Fibroblast of skin of abdomen (primary cell): ENCODE data around the gene NTM.

Experiments used
- DNase-seq: peaks from one replicate; pipeline ENCODE4 v3.0.0-alpha.2; 2013

NTM gene

DNA sequence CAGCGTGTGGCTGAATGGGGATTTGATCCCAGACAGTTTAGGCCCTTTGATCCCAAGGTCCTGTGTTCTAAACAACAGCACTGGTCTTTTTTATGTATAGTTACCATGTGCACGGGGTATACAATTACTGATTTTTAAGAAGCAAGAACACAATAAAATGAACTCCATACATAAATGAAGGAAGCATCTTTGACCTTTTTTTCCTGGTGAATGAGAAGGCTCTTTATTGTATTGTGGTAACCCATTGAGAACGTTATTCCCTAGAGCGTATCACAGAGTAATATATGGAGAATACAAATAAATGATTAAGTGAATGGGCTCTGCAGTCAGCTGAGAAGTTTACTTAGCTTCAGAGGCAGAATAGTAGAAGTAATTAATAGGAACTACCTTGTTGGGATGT is 563.6 kb downstream of the NTM start:
- no peak for DNase-seq

DNA sequence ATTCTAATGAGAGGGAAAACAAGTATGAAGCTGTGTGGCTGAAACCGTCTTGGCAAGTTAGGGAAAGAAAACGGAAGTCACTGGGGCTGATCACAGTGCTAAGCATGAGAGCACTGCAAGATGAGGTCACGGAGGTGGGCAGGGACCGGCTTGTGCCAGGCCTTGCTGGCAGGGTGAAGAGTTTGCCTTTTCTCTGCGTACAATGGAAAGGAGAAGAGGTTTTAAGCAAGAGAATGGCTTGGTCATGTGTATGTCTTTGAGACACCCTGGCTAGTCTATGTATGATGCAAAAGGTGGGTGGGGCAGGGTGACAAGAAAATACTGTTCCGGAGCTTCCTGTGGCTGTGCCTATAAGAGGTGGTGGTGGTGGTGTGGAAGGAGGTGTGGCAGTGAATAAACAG is 567.9 kb downstream of the NTM start:
- DNase-seq = no peak

DNA sequence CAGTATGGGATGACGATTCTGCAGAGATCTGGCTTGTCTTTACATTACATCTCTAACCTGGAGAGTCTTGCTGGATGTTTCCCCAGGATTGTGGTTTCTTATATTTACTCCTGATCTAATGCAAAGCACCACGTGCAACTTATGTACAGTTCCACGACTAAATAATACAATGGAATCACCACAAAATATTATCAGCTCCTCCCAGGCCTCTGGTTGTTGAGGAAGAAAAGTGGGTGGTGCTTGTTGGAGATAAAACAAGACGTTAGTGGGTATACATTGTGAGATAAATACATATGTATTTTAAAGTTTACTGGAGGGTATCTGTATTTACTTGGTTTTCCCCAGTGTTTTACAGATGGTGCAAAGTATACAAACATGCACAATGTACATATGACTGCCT is 569.7 kb downstream of the NTM start:
- DNase-seq = no peak

DNA sequence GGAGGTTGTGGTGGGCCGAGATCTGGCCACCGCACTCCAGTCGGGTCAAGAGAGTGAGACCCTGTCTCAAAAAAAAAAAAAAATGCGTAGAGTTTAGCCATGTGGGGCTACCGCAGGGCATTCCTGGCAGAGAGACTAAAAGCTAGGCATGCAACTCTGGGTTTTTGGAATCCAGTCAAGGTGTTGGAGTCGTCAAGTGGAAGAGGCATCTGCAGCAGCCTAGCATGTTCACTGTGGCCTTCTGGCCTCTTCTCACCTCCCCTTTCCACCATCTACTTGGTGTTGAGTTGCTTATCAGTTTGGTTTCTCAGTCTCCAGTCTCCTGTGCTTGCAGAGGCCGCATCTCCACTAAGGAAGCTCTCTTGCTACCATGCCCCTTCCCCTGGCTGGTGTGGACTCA is 572.5 kb downstream of the NTM start:
- no peak for DNase-seq

DNA sequence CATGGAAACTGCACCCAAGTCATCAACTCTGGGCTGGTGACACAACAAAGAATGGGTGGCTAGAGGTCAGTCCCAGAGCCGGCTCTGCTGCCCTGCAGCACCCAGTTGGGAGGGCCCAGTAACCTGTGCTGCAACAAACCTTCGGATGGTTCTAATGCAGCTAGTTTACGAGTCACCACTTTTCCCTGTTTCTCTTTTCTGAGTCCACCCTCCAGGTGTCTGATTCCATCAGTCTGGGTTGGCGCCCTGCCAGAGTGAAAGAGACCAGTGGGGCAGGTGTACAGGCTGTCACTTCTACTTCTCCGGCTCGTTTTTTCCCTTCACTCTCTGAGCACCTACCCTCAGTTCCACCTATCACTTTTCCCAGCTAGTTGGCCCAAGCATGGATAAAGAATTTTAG is 572.9 kb downstream of the NTM start:
- no peak for DNase-seq

DNA sequence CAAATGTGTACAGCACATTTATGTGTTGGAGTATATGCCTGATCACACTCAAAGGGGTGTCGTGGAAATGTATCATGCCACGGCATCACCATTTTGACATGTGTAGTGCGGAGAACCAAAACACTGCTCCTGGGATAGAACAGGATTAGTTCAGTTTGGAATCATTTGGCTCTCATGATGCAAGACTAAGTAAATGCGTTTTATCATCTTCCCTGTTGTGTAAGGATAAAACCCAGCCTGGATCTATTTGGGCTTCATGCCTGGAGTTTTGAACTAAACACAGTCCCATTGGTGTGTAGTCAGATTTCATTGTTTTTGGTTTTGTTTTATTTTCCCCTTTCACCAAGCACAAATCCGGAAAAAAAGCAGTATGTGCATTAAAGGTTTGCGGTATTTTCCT is 574.3 kb downstream of the NTM start:
- peak; percentile 78 for DNase-seq

DNA sequence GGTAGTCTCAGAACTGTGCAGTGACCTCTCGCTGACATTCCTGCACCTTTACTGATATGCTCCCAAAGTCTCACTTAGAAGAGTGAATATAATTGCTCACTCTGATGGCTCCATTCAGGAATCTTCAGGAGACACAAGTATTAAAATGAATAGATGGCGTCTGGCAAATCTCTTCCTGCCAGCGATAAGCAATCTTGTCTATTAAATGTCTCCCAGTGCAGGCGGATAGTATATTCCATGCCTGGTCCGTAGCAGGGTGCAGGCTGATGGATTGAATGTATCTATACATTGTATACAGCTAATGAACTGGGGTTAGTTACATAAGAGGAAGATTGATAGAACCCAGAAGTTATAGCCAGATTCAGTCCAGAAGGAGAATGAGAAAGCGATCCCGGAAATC is 575.3 kb downstream of the NTM start:
- DNase-seq = no peak

DNA sequence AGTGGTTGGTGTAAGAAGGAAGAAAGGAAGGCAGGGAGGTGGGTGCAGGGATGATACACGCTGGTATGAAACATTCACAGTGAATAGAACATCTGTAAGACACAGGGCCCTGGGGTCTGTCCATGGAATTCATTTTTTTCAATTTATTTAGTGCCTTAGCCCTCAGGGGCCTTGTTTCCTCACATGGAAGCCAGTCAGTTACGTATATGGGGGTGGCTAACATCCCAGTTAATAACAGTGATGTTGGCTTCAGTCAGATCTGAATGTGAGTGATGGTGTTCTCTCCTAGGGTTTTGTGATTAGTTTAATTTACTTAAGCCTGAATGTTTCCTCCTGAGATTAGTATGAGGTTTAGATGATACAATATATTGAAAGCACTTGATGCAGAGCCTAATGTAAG is 577.1 kb downstream of the NTM start:
- DNase-seq = no peak

DNA sequence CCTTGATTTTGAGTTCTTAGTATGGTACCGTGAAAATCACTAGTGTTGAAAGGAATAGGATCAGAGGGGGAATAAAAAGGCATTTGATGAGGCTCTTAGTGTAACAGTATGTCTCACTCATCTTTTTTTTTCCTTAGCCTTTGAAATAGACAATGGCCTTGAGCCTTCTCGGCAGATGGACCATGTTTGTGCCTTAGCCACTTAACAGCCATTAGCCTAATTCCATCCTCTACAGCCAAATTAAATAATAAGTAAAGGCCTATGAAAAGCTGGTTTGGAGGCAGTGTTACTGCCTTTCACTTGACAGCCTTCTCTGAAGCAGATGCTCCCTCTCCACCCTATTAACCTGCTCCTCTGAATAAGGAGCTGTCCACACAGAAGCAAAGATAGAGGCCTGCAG is 580.7 kb downstream of the NTM start:
- no peak for DNase-seq

DNA sequence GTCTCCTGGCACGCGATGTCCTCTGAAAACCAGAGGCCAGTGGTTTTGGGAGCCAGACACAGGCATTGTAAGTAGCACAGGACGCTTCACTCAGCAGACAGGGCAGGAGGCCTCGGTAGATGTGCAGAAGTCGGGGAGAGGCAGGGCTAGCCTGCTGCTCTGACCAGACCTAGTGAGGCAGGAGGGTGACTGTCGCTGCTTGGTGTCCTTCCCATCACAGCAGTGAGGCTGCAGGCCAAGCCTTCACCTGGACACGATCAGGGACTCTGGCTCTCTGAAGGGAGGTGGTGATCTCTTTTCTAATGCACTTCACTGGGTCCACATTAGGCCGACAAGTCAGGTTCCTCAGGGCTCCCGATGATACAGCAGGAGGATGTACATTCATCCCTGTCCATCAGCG is 583.7 kb downstream of the NTM start:
- no peak for DNase-seq

DNA sequence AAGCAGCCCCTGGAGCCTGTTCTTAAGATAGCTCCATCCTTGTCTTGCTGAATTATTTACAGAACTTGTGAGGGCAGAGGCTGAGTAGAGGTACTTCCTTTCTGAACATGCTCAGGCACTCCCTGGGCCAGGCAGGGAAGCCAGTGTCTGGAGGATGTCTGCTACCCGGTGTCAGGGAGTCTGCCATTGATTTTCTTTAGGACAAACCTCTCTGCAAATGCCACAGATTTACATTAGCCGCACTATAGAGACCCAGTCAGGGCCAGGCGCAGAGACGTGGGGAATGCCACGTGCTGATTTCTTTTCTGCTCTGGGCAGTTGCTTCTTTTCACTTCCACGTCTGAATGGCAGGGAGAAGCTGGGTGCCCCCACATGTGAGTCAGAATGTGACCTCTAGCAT is 585.5 kb downstream of the NTM start:
- DNase-seq = no peak

DNA sequence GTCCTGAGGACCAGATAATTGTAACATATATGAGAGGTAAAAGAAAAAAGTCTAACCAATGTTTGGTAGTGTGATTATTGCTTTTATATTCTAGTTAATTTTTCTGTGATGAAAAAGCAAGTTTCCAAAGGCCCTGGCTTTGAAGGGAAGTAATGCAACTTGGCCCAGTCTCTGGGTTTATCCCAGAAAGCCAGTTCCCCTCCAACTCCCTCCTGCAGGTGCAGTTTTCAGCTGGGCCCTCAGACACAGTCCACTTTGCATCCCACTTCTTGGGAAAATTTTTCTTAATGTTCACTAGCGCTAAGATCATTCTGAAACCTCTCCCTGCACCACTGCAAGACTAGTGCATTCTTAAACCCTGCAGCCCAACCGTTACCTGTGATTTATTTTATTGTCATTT is 586.8 kb downstream of the NTM start:
- DNase-seq = no peak

DNA sequence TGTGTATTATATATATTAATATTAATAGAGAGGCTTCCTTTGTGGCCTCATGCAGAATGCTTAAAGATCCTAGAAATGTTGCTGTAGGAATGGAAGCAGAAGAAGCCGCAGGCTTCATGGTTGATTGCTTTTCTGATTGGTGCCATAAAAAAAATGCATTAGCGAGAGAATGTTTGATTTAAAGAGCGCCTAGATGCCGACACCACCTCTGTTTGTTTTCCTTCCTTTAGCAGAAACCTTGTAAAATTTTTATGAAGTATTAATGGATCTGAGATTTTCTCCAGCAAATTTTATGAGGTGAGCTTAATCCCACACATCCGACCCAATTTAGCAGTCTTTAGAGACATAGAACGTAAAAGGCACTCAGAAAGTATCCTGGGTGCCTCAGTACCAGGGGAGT is 587.5 kb downstream of the NTM start:
- no peak for DNase-seq

DNA sequence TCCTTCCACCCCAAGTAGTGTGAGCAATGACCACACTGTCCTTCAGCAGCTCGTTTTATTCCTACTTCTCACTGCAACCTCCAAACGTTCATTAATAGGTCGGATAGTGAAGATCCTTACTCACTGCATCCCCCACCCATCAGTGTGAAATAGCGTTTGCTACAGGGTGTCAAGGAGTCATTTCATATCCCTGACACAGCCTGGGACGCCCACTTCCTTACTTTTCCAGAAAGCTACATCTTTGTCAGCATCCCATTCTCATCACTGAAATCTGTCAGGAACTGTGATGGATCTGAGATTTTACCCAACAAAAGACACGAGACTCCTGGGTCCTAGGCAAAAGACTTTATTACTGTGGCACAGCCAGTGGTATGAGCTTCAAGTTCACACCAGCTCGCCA is 592.4 kb downstream of the NTM start:
- DNase-seq = no peak

DNA sequence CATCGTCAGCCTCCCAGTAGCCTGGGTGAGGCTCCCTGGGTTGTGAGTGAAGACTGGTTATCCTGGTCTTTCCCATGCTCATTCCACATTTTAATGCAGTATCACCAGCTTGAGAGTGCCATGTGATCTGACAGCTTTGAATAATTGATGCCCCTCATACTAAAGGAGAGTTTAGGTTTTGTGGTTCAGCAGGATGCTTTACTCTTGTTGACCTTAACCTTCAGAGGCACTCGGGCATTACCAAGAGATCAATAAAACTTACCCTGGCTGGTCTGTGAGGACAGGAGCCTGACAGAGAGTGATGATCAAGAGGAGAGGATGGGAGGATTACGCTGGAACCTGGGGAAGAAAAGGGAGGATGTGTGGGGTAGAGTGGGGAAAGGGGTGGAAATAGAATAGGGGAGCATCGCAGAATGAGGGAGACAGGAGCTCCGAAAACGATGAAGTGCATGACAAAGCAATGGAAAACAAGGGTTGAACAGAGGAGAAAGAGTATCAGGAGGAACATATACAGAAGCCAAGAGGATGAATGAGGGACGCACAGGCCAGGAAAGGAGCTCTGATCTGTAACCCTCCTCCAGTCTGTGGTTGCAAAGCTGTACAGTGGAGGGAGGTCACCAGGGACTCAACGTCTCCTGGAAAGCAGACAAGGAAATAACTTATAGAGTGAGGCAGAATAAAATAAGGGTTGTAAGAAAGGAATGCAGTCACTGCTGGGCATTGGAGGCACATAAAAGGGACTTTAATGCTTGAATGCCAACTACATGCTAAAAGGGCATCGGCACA is 594.5 kb downstream of the NTM start:
- DNase-seq = no peak

DNA sequence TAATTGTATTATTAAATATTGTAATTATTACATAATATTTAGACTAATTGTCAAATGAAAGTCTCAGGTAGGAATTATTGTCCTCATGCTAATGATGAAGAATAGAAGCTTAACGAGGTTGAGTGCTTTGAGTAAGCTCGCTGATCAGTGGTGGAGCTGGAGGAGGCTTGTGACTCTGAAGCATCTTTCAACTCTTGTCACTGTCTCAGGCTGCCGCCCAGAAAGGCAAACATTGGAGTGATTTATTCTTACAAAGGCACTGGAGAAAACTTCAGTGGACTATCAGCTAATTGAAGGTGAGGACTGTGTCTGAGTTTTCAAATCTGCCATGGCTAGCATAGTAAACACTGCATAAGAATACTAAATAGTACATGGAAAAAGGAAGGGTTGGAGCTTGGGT is 595.1 kb downstream of the NTM start:
- no peak for DNase-seq

DNA sequence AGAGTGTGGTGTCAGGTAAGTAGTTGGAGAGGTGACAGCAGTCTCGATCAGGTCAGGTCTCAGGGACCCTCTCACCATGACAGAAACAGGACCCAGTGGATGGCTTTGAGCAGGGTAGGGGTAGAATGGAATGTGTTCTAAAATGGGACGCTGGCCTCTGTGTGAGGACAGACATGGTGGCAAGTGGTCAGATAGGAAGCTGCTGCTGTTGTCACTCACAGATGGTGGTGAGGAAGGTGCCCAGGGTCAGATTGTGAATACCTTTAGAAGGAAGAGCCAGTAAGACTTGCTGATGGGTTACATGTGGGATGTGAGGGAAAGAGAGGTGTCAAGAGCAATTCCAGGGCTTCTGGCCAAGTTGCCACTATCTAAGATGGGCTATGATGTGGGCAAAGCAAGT is 596.3 kb downstream of the NTM start:
- no peak for DNase-seq

DNA sequence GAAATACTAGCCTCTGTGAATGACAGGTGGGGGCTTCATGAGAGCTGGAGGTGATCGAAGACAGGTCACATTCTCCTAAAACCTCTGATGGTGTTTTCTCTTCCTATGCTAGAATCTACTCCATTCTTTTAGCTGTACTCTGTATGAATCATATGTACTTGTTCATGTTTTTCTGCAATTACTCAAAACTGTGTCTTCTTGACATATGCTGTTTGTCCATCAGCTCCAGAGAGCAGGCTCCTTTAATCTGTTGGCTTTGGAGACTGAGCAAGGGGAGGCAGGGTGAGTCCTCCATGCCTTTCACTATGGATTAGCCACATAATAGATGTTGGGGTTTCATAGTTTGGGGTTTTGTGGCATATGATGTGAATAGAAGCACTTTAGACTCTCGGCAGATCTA is 598.8 kb downstream of the NTM start:
- DNase-seq = no peak

DNA sequence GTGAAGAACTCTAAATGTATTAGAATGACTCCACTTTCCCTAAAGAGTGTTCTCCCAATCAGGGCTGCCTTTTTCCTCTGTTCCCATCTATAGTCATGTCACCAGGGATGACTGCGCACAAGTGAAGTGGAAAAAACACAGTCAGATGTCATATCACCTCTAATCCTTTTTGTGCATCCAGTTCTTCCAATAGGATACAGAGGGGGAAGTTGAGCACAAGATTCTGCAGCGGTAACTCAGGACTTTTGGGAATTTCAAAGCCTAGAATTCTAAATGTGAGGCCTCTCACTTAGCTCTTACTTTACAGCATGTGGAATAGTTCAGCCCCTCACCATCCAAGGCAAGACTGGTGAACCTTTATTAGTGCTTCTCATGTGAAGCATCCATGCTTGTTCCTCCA is 602.6 kb downstream of the NTM start:
- no peak for DNase-seq

DNA sequence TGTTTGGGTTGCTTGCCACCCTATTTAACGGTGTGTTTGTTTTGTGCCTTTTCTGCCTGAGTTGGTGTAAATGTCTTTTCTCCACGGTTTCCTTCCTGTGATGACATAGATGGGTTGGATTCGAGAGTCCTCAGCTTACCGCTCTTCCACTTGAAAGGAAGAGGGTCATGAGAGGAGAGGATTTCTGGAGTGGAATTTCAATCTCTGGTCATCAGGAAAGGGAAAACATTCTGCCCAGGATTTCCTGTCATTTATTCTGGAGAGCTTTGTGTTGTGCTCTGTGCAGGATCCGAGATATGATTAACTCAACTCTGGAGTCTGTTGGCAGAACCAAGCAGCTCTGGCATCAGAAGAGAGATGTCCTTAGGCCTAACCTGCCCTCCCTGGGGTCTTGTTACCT is 605.2 kb downstream of the NTM start:
- no peak for DNase-seq

DNA sequence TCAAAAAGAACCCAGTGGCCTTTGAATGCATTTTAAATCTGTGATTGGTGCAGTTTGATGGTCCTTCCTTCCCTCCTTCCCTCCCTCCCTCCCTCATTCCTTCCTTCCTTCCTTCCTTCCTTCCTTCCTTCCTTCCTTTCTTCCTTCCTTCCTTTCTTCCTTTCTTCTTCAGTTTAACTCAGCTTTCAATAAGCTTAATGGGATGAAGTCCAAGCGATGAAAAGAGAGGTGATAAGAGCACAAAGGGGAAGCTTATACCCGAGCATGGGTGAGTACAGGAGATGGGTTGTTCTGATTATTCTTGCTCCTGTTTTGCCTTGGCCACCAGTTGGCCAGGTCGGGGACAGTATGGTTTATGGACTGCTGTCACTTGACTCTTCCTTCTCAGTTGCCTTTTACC is 605.6 kb downstream of the NTM start:
- DNase-seq = no peak

DNA sequence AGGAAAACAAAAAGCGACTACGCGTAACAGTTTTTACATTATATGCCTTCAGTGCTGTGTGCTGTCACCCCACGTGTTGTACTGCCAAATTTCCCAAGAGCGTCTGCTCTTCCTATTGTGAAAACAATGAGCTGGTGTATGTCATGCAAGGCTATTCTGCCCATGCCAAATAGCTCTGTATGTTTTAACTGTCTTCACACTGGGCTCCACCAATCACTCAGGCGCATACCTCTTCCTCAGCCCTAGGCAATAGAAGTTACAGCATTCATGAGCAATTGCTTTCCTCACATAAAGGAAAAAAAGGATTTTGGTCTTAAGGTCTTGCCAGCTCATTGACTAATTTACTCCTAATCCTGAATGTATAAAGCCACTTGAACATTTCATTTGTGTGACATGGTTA is 606.8 kb downstream of the NTM start:
- DNase-seq = peak; percentile 58

DNA sequence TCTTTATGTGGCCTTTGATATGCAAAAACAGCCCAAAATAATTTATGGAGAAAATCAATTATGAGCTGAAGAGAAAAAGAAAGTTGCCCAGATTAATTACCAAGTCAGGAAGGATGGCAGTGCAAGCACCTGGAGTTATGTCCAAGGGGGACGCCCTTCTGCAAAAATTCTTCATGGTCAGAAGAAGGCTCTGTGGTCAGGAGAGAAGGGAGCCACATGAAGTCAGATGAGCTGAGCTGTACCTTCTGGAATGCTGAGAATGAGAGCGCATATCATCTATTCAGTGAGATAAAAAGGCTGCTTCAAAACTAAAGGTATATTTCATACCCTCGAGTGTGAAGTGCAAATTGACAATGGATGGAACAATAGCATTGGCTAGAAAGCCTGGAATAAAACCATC is 607.4 kb downstream of the NTM start:
- peak; percentile 81 for DNase-seq

DNA sequence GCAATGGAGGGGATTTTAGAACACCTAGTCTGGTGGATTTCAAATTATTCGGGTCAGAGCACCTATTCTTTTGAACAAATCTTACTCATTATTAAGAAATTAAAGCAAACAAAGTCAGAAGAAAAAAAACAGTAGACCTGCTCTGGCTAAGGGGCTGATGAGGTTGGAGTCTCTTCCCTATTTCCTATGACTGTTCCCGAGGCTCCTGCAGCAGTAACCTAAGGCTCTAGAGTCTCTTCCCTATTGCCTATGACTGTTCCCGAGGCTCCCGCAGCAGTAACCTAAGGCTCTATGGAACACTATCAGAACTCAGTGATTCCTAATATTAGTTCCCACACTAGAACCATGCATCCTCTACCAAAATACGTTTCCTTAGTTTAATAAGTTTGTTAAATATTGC is 607.9 kb downstream of the NTM start:
- DNase-seq = no peak

DNA sequence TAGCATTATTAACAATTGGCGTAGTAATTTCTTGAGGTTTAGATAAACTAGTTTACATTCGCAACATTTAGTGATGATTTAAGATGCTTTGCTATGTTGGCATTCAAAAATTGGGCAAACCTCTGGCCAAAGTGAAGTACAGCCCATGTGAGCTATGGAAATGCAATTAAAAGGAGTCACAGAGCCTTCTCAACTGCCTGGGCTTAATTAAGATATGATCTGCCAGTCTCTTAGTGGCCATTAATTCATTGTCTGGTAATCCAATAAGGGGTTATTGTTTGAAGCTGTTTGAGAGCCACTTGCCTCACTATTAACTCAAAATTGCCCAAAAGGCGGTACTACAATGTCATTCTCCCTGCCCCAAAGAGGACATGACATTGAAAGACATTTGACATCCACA is 608.9 kb downstream of the NTM start:
- DNase-seq = no peak
